IgD-negative memory B cell (primary cell): ENCODE results near the gene CAB39. TPM values are rescaled to one million over a fixed set of nuclear protein-coding genes. Genes with fewer than 3 reads are reported as not detected.

ENCODE experiments used
- H3K27ac Mint-ChIP-seq, 3 donors: one replicate each; pipeline ENCODE4 v1.8.0; 2020 to 2022; ENCODE audit warnings: mild to moderate bottlenecking in 3 of 3, mixed read lengths in 3 of 3, moderate library complexity in 1 of 3
- H3K27me3 Mint-ChIP-seq: one replicate; pipeline ENCODE4 v1.8.0; 2021; ENCODE audit warnings: mixed read lengths
- H3K36me3 Mint-ChIP-seq: one replicate; pipeline ENCODE4 v1.8.0; 2020; ENCODE audit warnings: mild to moderate bottlenecking, mixed read lengths
- H3K4me1 Mint-ChIP-seq, 3 donors: one replicate each; pipeline ENCODE4 v1.8.0; 2020 to 2022; ENCODE audit warnings: mixed read lengths in 3 of 3, mild to moderate bottlenecking in 1 of 3
- H3K4me3 Mint-ChIP-seq, 4 donors: one replicate each; pipeline ENCODE4 v1.8.0; 2020 to 2022; ENCODE audit warnings: mild to moderate bottlenecking in 4 of 4, mixed read lengths in 4 of 4, moderate library complexity in 3 of 4
- H3K9me3 Mint-ChIP-seq, 3 donors: one replicate each; pipeline ENCODE4 v1.8.0; 2020 to 2021; ENCODE audit warnings: mixed read lengths in 3 of 3, mild to moderate bottlenecking in 1 of 3
- polyA plus RNA-seq: library from polyadenylated mRNA; unstranded; fragments of 300-500 nt; fragmentation: Illumina TruSeq; gene quantifications from one replicate; pipeline ENCODE4 v1.2.3, GENCODE V29; 2021

CAB39 gene
- polyA plus RNA-seq, 1 donor from 2014 or later = 46.8 TPM

DNA sequence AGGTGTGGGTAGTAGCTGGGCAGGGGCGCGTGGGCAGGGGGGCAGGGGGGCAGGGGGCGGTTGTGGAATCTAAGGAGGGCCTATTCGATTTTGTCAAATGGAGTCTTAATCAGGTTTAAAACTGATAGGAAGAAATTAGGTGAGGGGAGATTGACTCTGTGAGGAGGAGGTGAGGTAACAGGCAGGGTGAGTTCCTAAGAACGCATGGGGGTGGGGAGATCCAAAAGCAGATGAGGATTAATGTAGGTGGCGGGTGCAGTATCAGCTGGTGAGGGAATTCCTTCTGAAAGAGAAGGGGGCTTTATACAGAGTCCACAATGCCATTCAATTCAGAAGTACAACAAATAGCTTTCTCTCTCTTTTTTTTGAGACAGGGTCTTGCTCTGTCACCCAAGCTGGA is 72.7 kb downstream of the CAB39 start:
- Mint-ChIP-seq H3K4me1 (peaks cover 15 to 26% (median 18%) of the 10 kb centered on the region in 3 donors), H3K4me3 (peak overlapping the region in 1 of 4 donors; percentile 20), H3K36me3 (peaks cover 30% of the 10 kb centered on the region), H3K27ac (peak overlapping the region in 1 of 3 donors; percentile 10), H3K27me3 (no peaks in the 10 kb centered on the region), H3K9me3 (peaks cover 13 to 23% (median 13%) of the 10 kb centered on the region in 3 donors)

DNA sequence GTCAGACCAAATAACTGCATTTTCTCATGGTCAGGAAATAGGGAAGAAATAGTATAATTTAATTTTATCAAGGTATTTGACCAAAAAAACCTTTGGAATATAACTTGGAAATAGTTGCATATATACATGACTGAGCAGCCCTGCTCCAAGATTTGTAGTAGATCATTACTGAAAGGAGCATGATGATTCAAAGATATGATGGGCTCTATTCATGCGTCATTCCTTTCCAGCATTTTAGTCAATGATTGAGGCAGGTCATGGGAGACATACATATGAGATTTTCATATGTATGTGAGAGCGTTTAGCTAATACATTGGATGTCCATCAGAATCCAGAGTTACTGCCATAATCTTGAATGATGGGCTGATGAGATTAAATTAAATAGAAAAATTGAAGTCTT is 74.5 kb downstream of the CAB39 start:
- Mint-ChIP-seq H3K27ac (no peak overlapping the region), H3K4me3 (no peak overlapping the region), H3K4me1 (peaks cover 11 to 21% (median 16%) of the 10 kb centered on the region in 3 donors), H3K9me3 (peaks cover 13 to 23% (median 13%) of the 10 kb centered on the region in 3 donors), H3K36me3 (peaks cover 31% of the 10 kb centered on the region), H3K27me3 (no peaks in the 10 kb centered on the region)

DNA sequence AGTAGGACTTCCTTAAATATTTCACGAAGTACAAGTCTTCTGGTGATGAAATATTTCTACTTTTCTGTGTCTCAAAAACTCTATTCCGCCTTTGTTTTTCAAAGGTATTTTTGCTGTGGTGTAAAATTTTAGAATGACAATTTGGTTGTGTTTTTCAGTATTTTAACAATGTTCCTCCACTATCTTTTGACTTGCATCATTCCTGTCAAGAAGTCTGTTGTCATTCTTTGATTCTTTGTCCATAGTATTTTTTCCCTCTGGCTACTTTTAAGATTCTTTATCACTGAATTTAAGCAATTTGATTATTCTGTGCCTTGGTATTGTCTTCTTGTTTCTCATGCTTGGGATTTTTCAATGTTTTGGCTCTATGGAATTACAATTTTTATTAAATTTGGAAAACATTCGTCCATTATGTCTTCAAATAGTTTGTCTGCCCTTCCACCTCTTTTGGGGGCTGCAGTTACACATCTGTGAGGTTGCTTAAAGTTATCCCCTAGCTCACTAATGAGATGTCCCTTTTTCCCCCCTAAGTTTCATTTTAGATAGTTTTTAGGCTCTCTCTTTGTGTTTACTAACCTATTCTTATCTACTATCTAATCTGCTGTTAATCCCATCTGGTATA is 76.0 kb downstream of the CAB39 start:
- Mint-ChIP-seq H3K4me3 (no peak overlapping the region), H3K4me1 (peaks cover 14 to 27% (median 21%) of the 10 kb centered on the region in 3 donors), H3K27ac (peak overlapping the region in 1 of 3 donors; percentile 57), H3K9me3 (peaks cover 13 to 23% (median 13%) of the 10 kb centered on the region in 3 donors), H3K36me3 (peaks cover 31% of the 10 kb centered on the region), H3K27me3 (no peaks in the 10 kb centered on the region)

DNA sequence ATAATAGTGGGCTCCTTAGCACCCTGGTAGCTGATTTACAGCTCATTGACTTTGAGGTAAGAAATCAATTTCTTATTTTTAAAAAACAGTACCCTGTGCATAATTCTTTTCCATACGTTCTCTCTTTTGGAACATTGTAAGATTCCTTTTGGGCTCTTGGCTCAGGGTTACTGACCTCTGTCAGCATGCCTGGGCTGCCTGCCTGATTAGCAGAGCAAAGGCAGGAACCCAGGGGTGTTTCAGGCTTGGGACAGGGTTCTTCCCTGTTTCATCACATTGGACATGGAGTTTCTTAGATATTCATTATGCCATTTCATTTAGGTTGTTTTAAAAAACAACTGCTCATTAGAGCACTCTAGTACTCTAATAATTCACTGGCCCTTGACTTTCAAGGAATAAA is 78.3 kb downstream of the CAB39 start:
- H3K36me3 Mint-ChIP-seq = peaks cover 25% of the 10 kb centered on the region
- peaks cover 17 to 24% (median 20%) of the 10 kb centered on the region in 3 donors for H3K4me1 Mint-ChIP-seq
- H3K4me3 Mint-ChIP-seq = no peak overlapping the region
- no peaks in the 10 kb centered on the region for H3K27me3 Mint-ChIP-seq
- peaks cover 11 to 23% (median 13%) of the 10 kb centered on the region in 3 donors for H3K9me3 Mint-ChIP-seq
- no peak overlapping the region for H3K27ac Mint-ChIP-seq

DNA sequence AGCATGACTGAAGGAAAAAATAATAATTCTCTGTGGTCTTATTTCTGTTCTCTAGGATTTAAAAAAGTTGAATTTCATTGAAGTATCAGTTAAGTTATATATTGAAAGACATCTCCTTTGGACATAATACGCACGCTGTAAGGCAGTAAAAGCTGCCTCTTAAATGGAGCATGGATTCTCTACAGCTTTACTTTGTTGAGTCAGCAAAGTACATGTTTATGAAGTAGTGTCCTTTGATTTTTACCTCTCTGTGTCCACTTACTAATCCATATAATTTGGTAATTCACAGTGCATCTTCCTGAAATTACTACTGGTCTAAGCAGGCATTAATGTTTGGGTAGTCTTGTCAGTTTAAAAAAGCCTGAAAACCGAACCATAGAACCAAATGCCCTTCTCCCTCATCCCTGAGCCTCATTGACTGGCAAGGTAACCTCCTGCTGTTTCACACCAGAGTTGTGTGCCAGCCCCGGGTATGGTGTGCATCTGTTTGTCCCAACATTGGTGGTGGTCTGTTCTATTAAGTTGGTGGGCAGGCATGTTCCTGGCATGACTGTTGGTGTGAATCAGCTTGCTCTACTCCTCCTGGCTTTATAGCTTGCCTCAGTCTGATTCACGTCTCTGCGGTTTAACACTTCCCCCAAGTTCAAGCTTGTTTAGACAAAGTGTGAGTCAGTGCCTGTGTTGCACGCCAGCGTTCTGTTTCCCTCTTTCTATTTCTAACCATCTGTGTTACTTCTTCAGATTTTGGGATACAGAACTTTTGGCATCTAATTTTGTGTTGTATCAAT is 81.1 kb downstream of the CAB39 start:
- Mint-ChIP-seq H3K4me1 (peaks cover 17 to 27% (median 23%) of the 10 kb centered on the region in 3 donors), H3K27ac (peak overlapping the region in 2 of 3 donors; percentile 68 to 80), H3K4me3 (peak overlapping the region in 2 of 4 donors; percentile 19 to 61), H3K36me3 (peaks cover 9% of the 10 kb centered on the region), H3K27me3 (no peaks in the 10 kb centered on the region), H3K9me3 (peaks cover 3 to 5% (median 4%) of the 10 kb centered on the region in 3 donors)

DNA sequence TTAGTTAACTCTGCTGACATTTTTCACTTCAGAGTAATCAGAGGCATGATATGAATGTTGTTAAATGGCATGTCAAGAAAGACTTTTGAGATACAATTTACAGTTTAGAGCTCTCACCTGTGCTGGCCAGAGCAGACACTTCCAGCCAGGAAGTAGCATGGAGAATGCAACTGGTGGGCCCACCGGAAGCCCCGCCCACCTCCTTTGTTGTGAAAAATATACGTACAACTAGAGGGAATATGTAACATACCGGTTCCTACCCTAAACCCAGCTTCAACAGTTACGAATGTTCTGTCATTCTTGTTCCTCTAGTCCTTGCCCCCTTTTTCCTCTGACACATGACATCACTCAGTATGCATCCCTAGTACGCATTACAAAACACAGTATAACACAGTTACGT is 81.9 kb downstream of the CAB39 start:
- Mint-ChIP-seq H3K4me1 (peaks cover 14 to 31% (median 22%) of the 10 kb centered on the region in 3 donors), H3K9me3 (no peaks in the 10 kb centered on the region), H3K27me3 (no peaks in the 10 kb centered on the region), H3K27ac (peak overlapping the region in 1 of 3 donors; percentile 68), H3K4me3 (no peak overlapping the region), H3K36me3 (peaks cover 4% of the 10 kb centered on the region)

DNA sequence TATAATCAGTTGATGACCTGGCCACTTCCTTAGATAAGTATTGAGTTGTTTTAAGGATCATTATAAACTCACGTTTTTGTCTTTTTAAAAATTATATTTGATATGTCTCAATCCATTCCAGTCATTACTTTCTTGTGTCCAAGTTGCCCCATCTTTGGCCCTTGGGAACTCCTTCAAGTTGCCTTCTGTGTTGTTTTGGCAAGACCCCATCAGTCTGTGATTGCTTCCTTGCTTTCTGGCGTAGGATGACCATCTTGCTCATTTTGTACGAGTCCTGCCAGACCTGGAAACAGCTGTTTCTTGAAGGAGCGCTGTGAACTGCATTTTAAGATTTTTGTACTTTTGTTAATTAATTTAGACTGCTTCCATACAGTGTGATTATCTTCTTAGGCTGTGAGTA is 83.2 kb downstream of the CAB39 start:
- H3K4me3 Mint-ChIP-seq = no peak overlapping the region
- H3K36me3 Mint-ChIP-seq = no peaks in the 10 kb centered on the region

DNA sequence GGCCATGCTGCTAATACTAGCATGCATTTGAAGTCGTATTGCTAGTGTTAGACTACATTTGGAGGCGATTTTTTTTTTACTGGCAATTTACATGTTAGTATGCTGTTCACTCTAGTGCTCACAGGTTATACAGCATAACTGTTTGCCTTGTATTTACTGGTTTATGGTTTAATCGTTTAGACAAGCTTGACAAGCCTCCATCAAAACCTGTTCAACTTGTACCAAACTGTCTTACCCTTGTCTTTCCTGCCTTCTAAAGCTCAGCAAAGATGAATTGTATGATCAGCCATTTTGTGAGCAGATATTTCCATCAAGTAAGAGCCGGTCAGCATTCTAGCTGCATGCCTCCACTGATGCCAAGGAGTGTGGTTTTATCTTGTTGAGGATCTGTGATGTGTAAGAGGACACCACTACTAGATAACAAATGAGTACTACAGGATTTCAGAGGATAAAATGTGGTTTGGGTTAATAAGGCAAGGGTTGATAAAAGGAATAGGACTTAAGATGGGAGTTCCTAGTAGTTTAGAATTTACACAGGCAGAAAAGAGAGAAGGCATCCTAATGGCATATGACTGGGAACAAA is 83.7 kb downstream of the CAB39 start:
- Mint-ChIP-seq H3K36me3 (no peaks in the 10 kb centered on the region), H3K9me3 (no peaks in the 10 kb centered on the region), H3K27ac (no peak overlapping the region), H3K27me3 (no peaks in the 10 kb centered on the region), H3K4me3 (no peak overlapping the region), H3K4me1 (peaks cover 18 to 25% (median 22%) of the 10 kb centered on the region in 3 donors)

More for the DNA sequence above, 83.2 kb downstream of the CAB39 start:
- Mint-ChIP-seq H3K4me1 (peaks cover 18 to 25% (median 22%) of the 10 kb centered on the region in 3 donors), H3K9me3 (no peaks in the 10 kb centered on the region), H3K27ac (no peak overlapping the region), H3K27me3 (no peaks in the 10 kb centered on the region)

DNA sequence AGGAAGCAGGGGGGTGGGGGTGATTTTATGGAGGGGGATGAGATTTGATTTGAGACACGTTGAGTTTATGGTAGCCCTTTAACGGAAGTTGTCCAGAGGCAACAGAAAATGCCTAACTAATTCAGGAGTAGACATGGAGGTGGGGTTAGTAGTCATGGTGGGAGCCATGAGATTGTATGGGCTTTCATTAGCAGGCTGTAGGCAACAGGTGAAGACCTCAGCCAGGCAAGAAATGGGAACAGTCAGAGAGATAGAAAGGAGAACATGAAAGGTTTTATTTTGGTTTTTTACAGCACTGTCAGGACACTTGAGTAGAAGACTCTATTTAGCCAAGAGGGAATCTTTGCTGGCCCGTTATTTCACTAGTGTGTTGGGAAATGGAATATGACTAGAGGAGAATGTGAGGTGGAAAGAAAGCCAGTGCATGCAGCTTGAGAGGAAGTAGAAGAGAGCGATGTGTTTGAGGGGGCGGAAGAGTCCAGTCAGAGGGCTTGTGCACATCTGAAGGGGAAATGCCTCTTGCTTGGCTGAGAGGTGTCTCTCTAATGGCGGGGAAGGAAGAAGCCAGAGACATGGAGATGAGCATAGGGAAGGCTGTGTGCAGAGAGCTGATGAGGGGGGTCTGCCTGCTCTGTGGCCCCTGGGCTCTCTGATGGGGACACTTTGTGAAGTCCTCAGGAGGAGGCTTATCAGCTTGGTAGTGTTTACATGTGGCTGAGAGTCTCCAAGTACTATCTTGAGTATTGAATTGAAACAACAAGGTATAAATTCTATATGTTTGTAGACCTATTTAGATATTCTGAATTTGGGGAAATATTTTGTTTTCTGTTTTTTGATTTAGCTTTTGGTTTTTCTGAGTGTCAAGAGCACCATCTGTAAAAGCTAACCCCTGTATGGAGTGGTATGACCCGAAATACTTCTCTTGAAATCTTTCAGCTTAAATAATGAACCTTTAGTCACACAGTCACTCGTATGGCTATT is 85.2 kb downstream of the CAB39 start:
- Mint-ChIP-seq H3K9me3 (no peaks in the 10 kb centered on the region), H3K27ac (no peak overlapping the region), H3K4me3 (no peak overlapping the region), H3K36me3 (no peaks in the 10 kb centered on the region), H3K27me3 (no peaks in the 10 kb centered on the region), H3K4me1 (peaks cover 14 to 23% (median 14%) of the 10 kb centered on the region in 3 donors)

DNA sequence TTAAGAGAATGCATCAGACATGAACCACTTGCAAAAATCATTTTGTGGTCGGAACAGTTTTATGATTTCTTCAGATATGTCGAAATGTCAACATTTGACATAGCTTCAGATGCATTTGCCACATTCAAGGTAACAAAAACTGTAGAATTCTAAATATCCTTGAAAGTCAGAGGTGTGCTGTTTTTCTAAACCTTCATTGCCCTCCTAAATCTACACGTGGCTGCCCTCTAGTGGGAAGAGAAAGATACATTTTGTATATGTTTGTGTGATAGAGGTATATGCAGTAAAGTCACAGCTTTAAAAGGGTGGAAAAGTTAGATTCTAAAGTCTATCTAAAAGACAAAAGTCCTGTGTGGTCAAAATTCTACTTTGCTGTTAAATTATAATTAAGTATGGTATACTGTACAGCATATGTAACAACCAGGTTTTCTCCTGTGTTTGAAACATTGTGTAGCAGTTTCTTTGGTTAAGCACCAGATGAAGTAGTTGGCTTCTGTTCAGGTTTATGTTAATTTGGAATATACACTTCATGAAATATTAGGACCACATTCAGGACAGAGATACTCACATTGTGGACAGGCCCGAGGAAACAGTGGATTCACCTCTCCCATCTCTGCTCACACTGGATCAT is 86.2 kb downstream of the CAB39 start:
- H3K27ac Mint-ChIP-seq = peak overlapping the region in 1 of 3 donors; percentile 52
- H3K4me1 Mint-ChIP-seq = peaks cover 11 to 16% (median 11%) of the 10 kb centered on the region in 3 donors
- peaks cover 2% of the 10 kb centered on the region for H3K36me3 Mint-ChIP-seq
- H3K9me3 Mint-ChIP-seq = no peaks in the 10 kb centered on the region
- no peaks in the 10 kb centered on the region for H3K27me3 Mint-ChIP-seq
- no peak overlapping the region for H3K4me3 Mint-ChIP-seq

DNA sequence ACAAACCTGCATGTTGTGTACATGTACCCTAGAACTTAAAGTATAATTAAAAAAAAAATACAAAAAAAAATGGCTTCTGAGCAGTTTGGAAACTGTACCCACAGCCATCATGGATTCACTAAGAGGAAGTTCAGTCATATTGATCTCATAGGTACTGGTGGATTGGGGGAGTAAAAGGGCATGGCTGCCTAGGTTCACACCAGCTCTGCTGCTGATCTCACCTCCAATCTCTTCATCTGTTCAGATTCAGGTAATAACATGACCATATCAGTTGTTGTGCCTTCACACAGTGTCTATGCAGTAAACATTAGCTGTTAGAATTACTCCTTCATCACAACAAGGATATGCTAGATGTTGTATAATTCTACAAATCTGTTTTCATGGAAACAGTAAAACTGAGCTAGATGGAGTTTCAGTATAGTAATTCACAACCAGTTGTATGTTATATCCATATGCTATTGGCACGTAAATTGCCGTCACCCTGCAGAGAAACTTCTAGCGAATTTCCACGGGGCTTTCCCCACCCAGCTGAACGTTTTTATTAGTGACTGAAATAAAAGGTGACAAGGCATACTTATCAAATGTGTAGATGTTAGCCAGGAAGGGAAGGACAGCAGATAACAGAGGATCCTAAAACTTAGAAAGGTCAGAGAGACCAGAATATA is 92.8 kb downstream of the CAB39 start:
- Mint-ChIP-seq H3K36me3 (peaks cover 2% of the 10 kb centered on the region), H3K4me1 (peaks cover 3 to 6% (median 6%) of the 10 kb centered on the region in 3 donors), H3K27me3 (no peaks in the 10 kb centered on the region), H3K27ac (peak overlapping the region in 1 of 3 donors; percentile 77), H3K9me3 (no peaks in the 10 kb centered on the region), H3K4me3 (no peak overlapping the region)

DNA sequence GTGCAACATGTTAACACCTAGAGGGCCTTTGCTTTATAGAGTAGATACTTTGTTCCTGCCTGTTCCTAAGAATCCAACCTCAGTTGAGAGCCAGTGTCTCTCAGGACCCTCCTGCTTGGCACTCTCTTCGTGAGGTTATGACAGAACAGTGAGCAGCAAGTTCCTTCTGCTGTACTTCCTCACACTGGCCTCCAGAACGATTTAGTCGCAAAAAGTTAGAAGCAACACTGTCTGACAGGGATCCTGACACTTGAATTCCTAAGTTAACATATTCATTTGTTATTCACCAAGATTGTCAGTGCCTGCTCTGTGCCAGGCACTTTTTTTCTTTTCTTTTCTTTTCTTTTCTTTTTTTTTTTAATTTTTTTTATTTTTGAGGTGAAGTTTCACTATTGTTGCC is 95.1 kb downstream of the CAB39 start:
- peaks cover 3 to 5% (median 4%) of the 10 kb centered on the region in 3 donors for H3K4me1 Mint-ChIP-seq
- peaks cover 2% of the 10 kb centered on the region for H3K36me3 Mint-ChIP-seq
- no peak overlapping the region for H3K4me3 Mint-ChIP-seq
- peak overlapping the region in 1 of 3 donors; percentile 83 for H3K27ac Mint-ChIP-seq
- H3K9me3 Mint-ChIP-seq = no peaks in the 10 kb centered on the region
- H3K27me3 Mint-ChIP-seq = no peaks in the 10 kb centered on the region

DNA sequence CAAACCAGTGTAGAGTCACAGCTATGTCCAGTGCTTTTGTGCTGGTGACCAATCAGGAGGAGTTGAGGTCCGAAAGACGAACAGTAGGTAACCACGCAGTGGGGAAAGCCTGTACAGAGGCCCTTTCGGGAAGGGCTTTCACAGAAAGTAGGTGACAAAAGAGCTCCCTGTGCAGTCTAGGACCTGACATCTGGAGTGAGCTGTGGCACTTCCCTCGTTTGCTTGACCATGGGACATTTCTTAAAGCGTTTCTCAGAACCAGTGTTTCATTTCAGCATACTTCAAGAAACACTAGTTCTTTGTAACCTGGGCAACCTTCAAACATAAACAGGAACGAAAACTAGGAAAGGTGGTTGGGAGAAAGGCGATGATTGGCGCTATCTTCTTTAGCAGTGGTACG is 96.4 kb downstream of the CAB39 start:
- Mint-ChIP-seq H3K4me3 (no peak overlapping the region), H3K36me3 (no peaks in the 10 kb centered on the region), H3K27ac (no peak overlapping the region)

More for the DNA sequence above, 96.4 kb downstream of the CAB39 start:
- no peaks in the 10 kb centered on the region for H3K27me3 Mint-ChIP-seq
- peaks cover 3 to 5% (median 4%) of the 10 kb centered on the region in 3 donors for H3K4me1 Mint-ChIP-seq
- H3K9me3 Mint-ChIP-seq = no peaks in the 10 kb centered on the region
